ENCODE data around the gene ANKRD22. TPM values are rescaled to one million over a fixed set of nuclear protein-coding genes. Genes with fewer than 3 reads are reported as not detected.

The ANKRD22 gene
- total RNA-seq, 2 donors from 2014 or later, result 26.6 to 28.2 TPM

DNA sequence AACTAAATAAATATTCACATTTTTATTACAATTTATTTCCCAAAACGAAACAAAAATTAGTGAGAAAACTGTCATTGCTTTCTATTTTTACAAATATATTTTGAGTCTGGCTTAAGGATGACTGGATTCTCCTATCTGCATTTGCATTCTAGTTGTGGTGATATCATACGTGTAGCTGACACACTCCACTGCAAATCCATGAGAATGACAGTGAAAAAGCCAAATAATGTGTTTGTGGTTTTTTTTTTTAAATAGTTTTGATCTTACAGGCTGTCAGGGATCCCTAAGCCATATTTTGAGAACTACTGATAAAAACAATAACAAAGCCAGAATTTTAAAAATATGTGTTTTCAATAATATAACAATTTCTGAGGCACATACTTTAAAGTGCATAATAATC is 22.6 kb upstream of the ANKRD22 start:
- TF ChIP-seq, protein P1, sequence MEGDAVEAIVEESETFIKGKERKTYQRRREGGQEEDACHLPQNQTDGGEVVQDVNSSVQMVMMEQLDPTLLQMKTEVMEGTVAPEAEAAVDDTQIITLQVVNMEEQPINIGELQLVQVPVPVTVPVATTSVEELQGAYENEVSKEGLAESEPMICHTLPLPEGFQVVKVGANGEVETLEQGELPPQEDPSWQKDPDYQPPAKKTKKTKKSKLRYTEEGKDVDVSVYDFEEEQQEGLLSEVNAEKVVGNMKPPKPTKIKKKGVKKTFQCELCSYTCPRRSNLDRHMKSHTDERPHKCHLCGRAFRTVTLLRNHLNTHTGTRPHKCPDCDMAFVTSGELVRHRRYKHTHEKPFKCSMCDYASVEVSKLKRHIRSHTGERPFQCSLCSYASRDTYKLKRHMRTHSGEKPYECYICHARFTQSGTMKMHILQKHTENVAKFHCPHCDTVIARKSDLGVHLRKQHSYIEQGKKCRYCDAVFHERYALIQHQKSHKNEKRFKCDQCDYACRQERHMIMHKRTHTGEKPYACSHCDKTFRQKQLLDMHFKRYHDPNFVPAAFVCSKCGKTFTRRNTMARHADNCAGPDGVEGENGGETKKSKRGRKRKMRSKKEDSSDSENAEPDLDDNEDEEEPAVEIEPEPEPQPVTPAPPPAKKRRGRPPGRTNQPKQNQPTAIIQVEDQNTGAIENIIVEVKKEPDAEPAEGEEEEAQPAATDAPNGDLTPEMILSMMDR (IDR thresholded peaks at IDR 0.05), result no peak
- H3K4me1 ChIP-seq, result no peaks in the 10 kb centered on the region
- no peak overlapping the region for H3K9ac ChIP-seq (ENCODE audit: low read depth in 2 of 2, low read length in 2 of 2)
- no peaks in the 10 kb centered on the region for H3K36me3 ChIP-seq
- no peak overlapping the region for H3K27ac ChIP-seq
- no peak overlapping the region for H3K4me3 ChIP-seq
- intact Hi-C loops (cut with DNase I), result no loop called here
- no peaks in the 10 kb centered on the region for H3K9me3 ChIP-seq
- DNase-seq, result no peak
- H3K27me3 ChIP-seq, result no peaks in the 10 kb centered on the region

DNA sequence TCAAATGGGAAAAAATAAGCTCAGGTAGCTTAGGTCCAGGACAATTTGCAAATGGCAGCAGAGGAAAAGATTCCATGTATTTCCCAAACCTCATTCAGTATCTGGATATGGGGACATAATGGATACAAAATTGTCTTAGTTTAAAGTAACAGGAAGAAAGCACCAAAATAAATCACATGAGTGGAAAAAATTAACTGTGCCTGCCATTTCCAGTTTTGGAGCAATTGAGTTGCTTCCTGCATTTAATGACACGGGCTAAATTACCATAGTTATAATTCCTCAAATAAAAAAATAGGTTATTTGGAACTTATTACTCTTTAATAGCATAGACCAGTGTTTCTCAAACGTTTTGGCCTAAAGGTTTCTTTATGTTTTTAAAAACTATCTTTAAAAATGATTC is 22.1 kb upstream of the ANKRD22 start:
- intact Hi-C loops (cut with DNase I), result no loop called here
- Histone ChIP-seq H3K4me1 (no peaks in the 10 kb centered on the region), H3K27ac (no peak overlapping the region), H3K9ac (ENCODE audit: low read depth in 2 of 2, low read length in 2 of 2) (no peak overlapping the region), H3K4me3 (no peak overlapping the region), H3K27me3 (no peaks in the 10 kb centered on the region), H3K36me3 (no peaks in the 10 kb centered on the region), H3K9me3 (no peaks in the 10 kb centered on the region)
- TF ChIP-seq, protein P1 (IDR thresholded peaks at IDR 0.05), result no peak
- no peak for DNase-seq

DNA sequence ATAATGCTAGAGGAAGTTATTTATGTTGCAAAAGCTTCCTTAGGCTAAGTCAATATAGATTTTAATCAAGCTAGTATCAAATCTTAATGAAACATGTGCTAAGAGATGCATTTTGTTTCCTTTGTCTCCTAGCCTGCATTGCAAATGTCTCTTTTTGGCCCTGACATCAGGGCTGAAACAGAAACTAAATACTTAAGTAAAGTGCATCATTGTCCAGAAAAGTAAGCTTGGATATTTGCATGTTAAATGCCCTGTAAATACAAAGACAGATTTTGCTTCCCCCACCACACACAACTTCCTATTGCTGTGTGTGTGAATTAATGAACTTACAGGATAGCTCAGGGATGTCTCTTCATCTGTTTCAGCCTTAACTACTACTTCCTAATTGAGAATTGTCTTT is 18.4 kb upstream of the ANKRD22 start:
- DNase-seq, result no peak
- Histone ChIP-seq H3K4me3 (no peak overlapping the region), H3K9ac (ENCODE audit: low read depth in 2 of 2, low read length in 2 of 2) (no peak overlapping the region), H3K4me1 (no peaks in the 10 kb centered on the region), H3K9me3 (no peaks in the 10 kb centered on the region), H3K27me3 (no peaks in the 10 kb centered on the region), H3K27ac (no peak overlapping the region), H3K36me3 (no peaks in the 10 kb centered on the region)
- intact Hi-C loops (cut with DNase I), result no loop called here
- TF ChIP-seq, protein P1 (IDR thresholded peaks at IDR 0.05), result no peak

DNA sequence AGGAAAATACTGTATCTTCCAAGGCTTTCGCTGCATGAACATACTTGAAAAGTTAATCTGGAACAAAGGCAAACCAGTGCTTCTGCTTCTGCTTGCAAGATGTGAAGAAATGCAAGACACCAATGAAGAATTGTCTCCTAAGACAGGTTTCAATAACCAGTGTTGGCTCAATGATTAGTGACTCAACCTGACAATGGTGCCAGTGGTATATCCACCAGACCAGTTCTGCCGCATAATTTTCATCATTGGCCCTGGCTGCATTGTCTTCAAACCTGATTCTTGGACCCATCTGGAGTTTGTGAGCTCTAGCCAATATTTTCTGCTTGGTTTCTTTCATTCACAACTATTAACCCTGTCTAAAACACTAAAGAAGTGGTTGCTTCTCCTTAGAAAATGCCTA is 14.8 kb upstream of the ANKRD22 start:
- H3K4me3 ChIP-seq, result no peak overlapping the region
- DNase-seq, result no peak
- no peaks in the 10 kb centered on the region for H3K9me3 ChIP-seq
- H3K36me3 ChIP-seq, result no peaks in the 10 kb centered on the region
- H3K27ac ChIP-seq, result no peak overlapping the region
- TF ChIP-seq, protein P1 (IDR thresholded peaks at IDR 0.05), result no peak
- intact Hi-C loops (cut with DNase I), result no loop called here
- H3K27me3 ChIP-seq, result no peaks in the 10 kb centered on the region
- no peaks in the 10 kb centered on the region for H3K4me1 ChIP-seq
- H3K9ac ChIP-seq (ENCODE audit: low read depth in 2 of 2, low read length in 2 of 2), result no peak overlapping the region

DNA sequence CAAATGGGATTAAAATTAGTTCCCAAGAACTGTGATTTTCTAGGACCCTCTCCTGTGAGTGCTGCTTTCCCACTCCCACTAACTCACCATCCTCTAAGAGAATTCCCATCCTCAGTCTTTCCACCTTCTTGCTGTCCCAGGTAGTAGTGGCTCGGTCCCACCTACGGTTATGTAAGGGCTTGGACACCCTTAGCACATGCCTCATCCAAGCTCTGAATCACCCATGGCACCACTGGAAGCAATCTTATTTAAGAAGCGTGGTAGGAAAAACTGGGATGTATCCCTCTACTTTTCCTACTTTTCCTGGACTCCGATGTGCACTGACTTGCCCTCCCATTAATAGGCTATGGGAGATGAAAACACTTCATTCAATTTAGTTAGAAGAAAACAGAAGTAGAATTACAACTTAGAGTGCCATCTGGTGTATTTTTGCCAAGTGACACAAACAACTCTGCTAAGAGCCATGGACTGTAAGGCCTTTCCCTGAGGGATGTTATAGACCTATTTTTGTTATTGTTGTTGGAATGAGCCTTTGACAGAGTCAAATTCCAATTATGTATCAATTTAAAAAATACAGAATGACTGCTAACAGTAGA is 13.7 kb upstream of the ANKRD22 start:
- intact Hi-C loops (cut with DNase I), result loop anchor here (2.0 kb wide), 1 partner anchor 29 kb away; no protein-coding TSS in a partner anchor
- H3K27ac ChIP-seq, result no peak overlapping the region
- no peak for DNase-seq

More for the DNA sequence above, 13.7 kb upstream of the ANKRD22 start:
- TF ChIP-seq, protein P1 (IDR thresholded peaks at IDR 0.05), result no peak
- Histone ChIP-seq H3K4me3 (no peak overlapping the region), H3K9ac (ENCODE audit: low read depth in 2 of 2, low read length in 2 of 2) (no peak overlapping the region), H3K9me3 (no peaks in the 10 kb centered on the region), H3K27me3 (no peaks in the 10 kb centered on the region), H3K36me3 (no peaks in the 10 kb centered on the region), H3K4me1 (no peaks in the 10 kb centered on the region)
